GM12864 (cell line): ENCODE data around the gene CHRNG.

Experiments used
- DNase-seq: peaks from one replicate; pipeline ENCODE4 v3.0.0-alpha.2; 2011; ENCODE audit warnings: low read depth
- H3K4me3 ChIP-seq: 2 replicates; pipeline ENCODE4 v1.5.1; 2011; ENCODE audit warnings: mild to moderate bottlenecking, low read depth, low read length, control low read depth
- TF ChIP-seq, protein P1 (sequence below): IDR thresholded peaks from 2 replicates; pipeline ENCODE4 v1.5.1; 2011; ENCODE audit warnings: low read depth, mild to moderate bottlenecking, moderate library complexity, low read length, control low read depth, inconsistent platforms; ENCODE audit errors: missing control alignments

Gene CHRNG

GRCh38 chr2:232576995-232577394 is 37.5 kb downstream of the CHRNG start:
- H3K4me3 ChIP-seq: no peak overlapping the region
- TF ChIP-seq, protein P1, sequence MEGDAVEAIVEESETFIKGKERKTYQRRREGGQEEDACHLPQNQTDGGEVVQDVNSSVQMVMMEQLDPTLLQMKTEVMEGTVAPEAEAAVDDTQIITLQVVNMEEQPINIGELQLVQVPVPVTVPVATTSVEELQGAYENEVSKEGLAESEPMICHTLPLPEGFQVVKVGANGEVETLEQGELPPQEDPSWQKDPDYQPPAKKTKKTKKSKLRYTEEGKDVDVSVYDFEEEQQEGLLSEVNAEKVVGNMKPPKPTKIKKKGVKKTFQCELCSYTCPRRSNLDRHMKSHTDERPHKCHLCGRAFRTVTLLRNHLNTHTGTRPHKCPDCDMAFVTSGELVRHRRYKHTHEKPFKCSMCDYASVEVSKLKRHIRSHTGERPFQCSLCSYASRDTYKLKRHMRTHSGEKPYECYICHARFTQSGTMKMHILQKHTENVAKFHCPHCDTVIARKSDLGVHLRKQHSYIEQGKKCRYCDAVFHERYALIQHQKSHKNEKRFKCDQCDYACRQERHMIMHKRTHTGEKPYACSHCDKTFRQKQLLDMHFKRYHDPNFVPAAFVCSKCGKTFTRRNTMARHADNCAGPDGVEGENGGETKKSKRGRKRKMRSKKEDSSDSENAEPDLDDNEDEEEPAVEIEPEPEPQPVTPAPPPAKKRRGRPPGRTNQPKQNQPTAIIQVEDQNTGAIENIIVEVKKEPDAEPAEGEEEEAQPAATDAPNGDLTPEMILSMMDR: no peak
- no peak for DNase-seq

DNA sequence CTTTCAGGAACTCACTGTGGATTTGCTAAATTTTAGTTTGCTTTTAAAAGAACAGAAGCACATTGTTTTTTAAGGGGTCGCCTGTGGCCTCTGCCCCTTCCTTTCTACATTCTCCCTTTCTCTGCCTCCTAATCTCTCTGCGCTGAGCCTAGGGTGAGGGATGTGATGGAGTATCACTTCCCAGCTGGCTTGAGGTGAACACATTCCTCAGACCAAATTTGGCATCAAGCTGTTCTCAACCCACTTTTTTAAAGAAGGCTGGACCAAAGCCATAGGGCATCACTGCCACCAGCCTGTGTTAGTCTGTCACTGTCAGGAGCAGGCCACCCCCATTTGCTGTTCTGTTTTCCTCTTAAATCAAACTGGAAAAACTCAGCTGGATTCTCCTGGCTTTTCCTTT is 38.3 kb downstream of the CHRNG start:
- DNase-seq: no peak
- TF ChIP-seq, protein P1: no peak
- H3K4me3 ChIP-seq: no peak overlapping the region

GRCh38 chr2:232578626-232579025 is 39.1 kb downstream of the CHRNG start:
- TF ChIP-seq, protein P1: no peak
- DNase-seq: no peak
- H3K4me3 ChIP-seq: no peak overlapping the region

- H3K4me3 ChIP-seq: no peak overlapping the region
- no peak for DNase-seq
- TF ChIP-seq, protein P1: no peak
These were observed 41.1 kb downstream of the CHRNG start for GRCh38 chr2:232580648-232580981.

DNA sequence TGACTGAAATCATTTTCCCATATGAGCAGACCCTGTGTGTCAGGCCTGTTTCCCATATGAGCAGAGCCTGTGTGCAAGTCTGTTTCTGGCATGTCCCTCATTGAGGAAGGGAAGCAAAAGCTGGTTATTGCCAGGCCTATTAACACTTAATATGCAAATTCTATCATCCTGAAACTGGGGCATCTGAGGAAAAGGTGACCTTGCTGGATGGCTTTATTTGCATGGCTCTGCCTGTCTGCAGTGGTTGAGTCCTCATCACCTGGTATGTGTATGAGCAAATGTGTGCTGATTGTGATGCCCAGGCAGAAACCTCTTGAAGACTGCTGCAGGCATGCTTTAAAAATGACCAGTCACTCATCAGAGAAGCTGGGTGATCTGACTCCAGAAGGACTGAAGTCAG is 42.2 kb downstream of the CHRNG start:
- TF ChIP-seq, protein P1: no peak
- no peak overlapping the region for H3K4me3 ChIP-seq
- no peak for DNase-seq

GRCh38 chr2:232584238-232584637 is 44.7 kb downstream of the CHRNG start:
- no peak overlapping the region for H3K4me3 ChIP-seq
- TF ChIP-seq, protein P1: no peak
- no peak for DNase-seq

DNA sequence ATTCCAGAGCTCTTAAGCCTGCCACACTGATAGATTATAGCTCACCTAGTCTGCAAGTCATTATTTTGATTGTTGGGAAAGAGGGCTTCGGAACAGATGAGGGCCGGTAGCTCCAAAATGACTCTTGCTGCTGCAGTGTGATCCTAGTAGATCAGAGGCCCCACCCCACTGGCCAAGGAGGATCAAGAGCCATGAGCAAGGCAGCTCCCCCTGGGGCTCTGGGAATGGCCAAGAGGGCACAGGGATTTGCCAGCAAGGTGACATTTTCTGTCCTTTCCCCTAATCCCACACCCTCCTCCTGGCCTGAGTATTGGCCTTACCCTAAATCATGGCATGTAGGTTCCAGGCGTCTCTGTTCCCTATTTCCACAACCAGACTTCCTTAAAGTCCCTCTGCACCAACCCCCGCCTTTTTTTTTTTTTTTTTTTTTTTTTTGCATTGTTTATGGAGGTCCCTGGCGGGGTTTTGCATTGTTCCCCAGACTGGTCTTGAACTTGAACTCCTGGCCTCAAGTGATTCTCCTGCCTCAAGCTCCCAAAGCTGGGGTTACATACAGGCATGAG is 47.5 kb downstream of the CHRNG start:
- no peak for DNase-seq

More for the DNA sequence above, 47.5 kb downstream of the CHRNG start:
- TF ChIP-seq, protein P1: no peak
- H3K4me3 ChIP-seq: no peak overlapping the region
